Loucy (cell line): ENCODE results near the gene FAM193B.

ENCODE experiments used
- EZH2phosphoT487 ChIP-seq: fragments of 200-600 bp; IDR thresholded peaks from 2 replicates; pipeline ENCODE4 v1.6.1; 2018; ENCODE audit warnings: antibody characterized with exemption, mild to moderate bottlenecking, moderate library complexity, borderline replicate concordance
- TF ChIP-seq, protein P1 (sequence below): fragments of 200-600 bp; sonication (generic); conservative IDR thresholded peaks from 2 replicates; pipeline ENCODE4 v1.5.1; 2014; ENCODE audit warnings: mild to moderate bottlenecking, antibody characterized with exemption, low read length

DNA sequence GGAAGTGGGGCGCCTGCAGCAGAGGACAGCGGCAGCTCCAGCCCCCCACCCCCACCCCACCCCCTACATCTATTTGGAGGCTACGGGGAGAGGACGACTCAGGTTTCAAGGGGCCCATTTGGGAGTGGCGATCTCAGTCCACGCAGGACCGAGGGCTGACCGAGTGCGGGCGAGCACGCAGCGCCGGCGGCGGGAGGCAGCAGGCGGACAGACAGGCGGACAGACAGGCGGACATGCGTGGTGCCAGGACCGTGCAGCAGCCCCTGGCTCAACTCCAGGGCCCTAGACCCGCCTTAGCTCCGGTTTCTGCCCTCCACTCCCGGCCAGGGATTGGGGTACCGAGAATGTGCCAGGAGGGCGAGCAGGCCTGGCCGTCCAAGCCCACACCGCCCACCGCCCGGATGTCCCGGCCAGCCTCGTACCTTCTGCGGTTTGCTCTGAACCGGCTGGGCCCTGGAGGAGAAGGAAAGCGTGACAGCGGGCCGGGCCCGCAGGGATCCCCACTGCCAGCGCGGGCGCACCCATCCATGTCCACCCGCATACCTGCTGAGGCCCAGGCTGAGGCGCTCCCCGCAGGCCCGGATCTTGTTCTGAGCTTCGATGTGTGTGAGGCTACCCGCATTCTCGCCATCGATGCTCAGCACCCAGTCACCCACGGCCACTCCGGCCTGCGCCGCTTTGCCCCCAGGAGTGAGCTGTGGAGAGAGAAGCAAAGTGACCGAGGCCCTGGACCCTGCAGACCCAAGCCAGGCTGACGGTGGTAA, 62.2 kb downstream of the FAM193B start:
- TF ChIP-seq, protein P1, sequence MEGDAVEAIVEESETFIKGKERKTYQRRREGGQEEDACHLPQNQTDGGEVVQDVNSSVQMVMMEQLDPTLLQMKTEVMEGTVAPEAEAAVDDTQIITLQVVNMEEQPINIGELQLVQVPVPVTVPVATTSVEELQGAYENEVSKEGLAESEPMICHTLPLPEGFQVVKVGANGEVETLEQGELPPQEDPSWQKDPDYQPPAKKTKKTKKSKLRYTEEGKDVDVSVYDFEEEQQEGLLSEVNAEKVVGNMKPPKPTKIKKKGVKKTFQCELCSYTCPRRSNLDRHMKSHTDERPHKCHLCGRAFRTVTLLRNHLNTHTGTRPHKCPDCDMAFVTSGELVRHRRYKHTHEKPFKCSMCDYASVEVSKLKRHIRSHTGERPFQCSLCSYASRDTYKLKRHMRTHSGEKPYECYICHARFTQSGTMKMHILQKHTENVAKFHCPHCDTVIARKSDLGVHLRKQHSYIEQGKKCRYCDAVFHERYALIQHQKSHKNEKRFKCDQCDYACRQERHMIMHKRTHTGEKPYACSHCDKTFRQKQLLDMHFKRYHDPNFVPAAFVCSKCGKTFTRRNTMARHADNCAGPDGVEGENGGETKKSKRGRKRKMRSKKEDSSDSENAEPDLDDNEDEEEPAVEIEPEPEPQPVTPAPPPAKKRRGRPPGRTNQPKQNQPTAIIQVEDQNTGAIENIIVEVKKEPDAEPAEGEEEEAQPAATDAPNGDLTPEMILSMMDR, result no peak
- no peak for TF ChIP-seq EZH2phosphoT487
